ENCODE results near the gene STK32B. TPM values are rescaled to one million over a fixed set of nuclear protein-coding genes. Genes with fewer than 3 reads are reported as not detected.

The STK32B gene
- total and polyA plus RNA-seq, 9 of the 15 experiments (the other 6 are each of a cell fraction or from before 2014, with no cell fraction given), result 0.03 to 0.20 (median 0.07) TPM; not detected in 2

- TF ChIP-seq CHD7 (IDR thresholded peaks at IDR 0.05; ENCODE audit: low read depth, low read length), result no peak
Observed at GRCh38 chr4:5021546-5021945, 29.7 kb upstream of the STK32B start (continued).
